ENCODE measurements around the gene GABPA.

- TF ChIP-seq CTCF (IDR thresholded peaks at IDR 0.05; ENCODE audit: borderline replicate concordance, extremely low read depth, low read length, poor library complexity, severe bottlenecking) (no peak), EZH2 (IDR thresholded peaks at IDR 0.05; ENCODE audit: borderline replicate concordance, low read depth, low read length, severe bottlenecking) (no peak)
These were observed 37.9 kb downstream of the GABPA start for GRCh38 chr21:25772686-25773085.

All from DND-41 (cell line).